ENCODE results near the gene MLST8.

Gene MLST8

DNA sequence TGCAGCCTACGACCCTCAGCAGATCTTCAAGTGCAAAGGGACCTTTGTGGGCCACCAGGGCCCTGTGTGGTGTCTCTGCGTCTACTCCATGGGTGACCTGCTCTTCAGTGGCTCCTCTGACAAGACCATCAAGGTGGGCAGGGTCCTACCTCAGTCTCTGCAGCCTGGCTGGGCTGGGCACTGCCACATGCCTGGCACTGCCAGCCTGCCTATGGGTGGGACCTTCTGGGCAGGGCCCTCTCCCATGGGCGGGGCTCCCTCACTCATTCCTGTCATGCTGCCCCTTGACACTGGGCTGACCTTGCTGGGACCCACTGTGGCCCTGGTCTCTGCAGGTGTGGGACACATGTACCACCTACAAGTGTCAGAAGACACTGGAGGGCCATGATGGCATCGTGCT lies 31.3 kb upstream of the MLST8 start:
- no peak for DNase-seq

DNA sequence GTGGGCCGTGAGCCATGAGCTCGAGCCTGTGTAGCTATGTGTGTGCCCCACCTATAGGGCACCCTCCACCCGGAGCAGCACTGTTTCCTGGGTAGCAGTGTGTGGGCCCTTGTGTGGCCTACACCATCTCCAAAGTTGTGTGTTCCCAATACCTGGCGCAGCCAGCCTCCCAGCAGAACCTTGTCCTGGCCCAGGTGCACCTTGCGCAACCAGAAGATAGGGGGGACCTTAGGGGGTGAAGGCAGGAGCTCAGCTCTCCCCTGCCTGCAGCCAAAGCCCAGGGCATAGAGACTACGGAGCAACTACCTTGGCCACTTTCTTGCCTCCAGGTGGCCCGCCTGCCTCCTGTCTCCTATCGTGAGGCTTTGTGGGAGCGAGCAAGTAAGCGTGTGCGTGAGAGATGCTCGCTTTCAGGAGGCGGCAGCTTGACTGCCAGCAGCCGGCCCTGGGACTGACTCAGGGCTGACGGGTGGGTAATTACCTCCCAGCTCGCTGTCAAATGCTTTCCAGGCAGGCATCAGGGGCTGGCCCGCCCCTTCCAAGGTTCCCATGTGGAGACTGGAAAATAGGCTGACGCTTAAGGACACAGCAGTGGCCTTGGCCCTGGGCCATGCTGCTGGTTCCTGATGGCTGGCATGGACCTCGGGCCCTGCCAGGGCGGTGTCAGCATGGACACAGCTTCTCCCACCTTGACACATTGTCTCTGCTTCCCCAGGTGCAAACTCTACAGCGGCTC lies 30.7 kb upstream of the MLST8 start:
- DNase-seq = no peak

DNA sequence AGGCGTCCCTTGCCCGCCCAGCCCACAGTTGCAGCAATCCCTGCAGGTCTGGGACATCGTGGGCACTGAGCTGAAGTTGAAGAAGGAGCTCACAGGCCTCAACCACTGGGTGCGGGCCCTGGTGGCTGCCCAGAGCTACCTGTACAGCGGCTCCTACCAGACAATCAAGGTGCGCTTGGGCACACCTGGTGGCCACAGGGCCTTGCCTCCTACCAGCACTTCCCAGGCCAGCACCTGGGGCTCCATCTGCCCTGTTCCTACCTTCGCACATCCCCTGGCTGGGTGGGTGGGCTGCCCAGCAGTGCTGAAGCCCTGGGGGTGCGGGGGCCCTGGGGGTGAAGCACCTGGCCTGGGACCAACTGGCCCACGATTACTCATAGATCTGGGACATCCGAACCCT lies 29.8 kb upstream of the MLST8 start:
- no peak for DNase-seq

DNA sequence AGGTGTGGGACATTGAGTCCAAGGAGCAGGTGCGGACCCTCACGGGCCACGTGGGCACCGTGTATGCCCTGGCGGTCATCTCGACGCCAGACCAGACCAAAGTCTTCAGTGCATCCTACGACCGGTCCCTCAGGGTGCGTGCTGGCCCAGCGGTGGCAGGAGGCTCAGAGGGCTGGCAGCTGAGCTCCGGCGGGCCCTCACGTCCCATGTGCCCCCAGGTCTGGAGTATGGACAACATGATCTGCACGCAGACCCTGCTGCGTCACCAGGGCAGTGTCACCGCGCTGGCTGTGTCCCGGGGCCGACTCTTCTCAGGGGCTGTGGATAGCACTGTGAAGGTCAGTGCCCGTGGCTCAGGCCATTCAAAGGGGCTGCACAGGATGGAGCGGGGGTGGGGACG lies 29.2 kb upstream of the MLST8 start:
- DNase-seq = no peak

DNA sequence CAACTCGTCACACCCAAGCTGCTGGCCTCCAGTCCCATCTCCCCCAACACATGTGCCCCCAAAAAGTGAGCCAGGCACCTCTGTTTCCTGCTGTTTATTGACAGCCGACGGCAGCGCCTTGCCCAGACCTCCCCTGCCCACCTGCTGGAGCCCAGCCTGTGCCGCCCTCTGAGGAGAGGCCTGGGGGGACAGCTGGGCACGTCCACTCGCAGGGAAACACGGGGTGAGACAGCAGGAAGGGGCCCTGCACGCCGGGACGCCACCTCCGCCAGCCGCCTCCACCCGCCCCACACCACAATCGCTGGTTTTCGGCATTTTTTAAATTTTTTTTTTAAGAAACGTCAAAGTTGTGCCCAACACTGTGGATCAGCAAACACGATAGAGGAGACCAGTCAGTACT lies 28.2 kb upstream of the MLST8 start:
- no peak for DNase-seq

DNA sequence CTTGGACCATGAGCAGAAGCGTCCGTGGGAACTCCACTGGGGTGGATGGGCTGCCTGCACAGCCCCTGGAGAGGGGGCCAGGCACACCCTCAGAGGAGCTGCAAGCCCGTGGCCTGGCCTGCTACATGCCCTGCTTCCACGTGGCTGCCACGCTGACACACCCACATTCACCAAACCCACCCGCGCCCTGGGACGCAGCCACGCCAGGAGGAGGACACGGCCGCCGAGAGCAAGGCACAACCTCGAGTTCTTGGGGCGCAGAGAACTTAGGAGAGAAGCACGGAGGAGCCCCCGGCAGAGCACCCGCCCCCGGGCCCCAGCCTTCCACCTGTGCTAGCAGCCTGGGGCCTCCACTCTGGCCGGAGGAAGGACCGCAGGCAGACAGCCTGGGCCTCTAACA lies 27.7 kb upstream of the MLST8 start:
- no peak for DNase-seq

DNA sequence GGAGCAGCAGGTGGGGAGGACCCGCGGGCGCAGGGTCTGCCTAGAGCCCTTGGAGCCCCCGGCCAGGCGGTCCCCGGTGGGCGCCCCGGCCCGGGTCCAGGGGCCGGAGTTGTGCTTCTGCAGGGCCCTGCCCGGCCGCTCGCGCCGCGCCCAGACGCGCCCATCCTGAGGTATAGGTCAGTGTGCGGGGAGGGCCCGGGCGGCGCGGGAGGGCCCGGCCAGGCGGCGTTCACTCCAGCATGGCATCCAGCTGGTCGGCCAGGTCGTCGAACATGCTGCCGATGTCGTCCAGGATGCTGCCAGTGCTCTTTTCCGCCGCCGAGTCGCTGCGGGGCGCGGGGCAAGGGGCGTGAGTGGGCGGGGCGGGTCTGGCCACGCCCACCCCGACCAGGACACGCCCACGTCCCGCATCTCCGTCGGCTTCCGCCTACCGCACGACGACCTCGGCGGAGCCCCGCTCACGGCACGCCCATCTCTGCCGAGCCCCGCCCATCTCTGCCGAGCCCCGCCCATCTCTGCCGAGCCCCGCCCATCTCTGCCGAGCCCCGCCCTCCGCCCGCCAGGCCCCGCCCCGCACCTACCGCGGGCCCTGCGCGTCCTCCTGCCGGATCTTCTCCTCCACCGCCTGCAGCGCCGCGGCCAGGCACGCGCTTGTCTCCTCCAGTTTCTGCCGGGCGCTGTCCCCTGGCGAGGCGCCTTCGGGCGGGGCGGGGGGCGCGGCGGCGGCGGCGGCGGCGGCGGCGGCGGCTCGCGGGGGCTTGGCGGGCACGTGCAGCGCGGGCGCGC lies 26.7 kb upstream of the MLST8 start:
- DNase-seq = no peak

DNA sequence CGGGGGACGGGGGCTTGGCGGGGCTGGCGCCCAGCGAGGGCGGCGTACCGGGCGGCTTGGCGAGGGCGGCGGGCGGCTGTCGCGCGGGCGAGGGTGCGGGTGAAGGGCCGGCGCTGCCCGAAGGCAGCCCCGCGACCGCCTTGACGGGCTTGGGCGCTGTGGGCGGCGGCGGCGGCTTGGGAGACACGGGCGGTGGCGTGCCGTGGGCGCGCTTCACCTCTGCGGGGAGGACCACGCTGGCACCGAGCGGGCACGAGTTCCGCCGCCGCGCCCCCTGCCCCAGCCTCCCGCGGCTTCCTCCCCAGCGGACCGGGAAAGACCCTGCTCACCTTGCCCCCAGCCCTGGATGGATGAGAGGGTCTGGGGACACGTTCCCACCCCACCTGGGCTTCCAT lies 26.1 kb upstream of the MLST8 start:
- no peak for DNase-seq

DNA sequence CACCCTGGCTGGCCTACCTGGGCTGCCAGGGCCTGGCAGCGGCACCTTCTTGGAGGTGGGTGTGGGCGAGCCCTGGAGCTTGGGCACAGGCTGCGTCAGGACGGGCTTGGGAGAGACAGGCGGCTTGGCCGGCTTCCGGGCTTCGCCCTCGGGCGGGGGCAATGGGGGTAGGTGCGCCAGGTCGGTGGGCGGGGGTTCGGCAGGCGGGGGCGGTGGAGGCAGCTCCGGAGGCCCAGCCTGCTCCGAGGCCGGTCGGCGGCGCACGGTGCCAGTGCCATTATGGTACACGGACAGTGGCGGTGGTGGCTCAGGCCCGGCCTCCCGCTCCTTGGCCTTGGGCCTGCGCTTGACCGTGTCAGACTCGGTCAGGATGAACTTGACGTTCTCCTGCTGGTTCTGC lies 25.7 kb upstream of the MLST8 start:
- no peak for DNase-seq

DNA sequence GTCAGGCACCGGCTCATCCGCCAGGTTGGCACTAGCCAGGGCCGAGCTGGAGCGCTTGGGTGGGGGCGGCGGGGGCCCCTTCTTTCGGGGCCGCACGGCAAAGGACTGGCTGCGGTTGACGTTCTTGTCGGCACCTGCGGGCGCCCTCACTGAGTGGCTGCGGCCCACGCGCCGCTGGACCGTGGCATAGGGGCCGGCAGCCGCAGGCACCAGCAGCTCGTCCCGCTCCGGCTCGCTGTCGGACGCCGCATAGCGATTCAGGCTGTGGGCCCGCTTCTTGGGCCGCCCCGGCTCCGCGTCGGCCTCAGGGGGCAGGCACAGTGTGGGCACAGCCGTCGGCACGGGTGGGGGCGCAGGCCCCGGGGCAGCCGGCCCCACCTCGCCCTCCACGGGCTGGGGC lies 24.8 kb upstream of the MLST8 start:
- no peak for DNase-seq

DNA sequence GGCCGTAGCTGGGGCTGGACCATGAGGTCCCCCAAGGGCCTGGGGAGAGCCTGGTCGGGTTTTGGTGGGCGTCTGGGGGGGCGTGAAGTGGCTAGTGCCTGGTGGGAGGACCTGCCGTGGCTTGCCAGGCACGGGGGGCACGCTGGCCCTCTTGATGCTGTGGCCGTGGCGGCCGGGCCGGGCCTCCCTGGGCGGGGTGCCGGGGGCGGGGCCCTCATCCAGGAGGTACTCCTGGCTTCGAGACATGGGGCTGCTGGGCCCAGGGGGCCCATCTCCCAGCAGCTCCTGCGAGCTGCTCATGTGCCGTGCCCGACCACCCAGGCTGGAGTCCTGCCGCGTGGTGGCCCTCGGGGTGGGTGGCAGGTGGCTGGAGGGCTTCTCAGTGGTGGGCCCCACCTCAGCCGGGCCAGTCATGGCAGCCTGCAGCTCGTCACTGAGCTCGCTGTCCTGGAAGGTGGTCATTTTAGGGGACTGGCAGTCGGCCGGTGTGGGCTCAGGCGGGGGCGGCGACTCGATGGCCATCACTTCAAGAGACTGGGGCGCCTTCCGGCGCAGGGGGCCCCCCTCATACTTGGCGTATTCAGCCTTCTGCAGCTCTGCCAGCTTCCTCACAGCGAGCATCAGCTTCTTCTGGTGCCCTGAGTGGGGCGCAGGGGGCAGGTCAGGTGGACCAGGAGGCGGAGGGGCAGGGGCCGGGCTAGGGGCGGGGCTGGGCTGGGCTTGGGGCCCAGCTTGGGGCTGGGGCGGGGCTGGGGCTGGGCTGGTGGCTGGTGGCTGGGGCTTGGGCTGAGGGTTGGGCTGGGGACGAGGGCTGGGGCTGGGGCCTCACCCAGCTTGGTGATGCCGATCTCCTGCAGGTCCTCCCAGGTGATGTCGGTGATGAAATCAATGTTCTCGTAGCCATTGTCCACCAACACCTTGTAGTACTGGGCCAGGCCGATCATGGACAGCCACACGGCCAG lies 24.0 kb upstream of the MLST8 start:
- no peak for DNase-seq

DNA sequence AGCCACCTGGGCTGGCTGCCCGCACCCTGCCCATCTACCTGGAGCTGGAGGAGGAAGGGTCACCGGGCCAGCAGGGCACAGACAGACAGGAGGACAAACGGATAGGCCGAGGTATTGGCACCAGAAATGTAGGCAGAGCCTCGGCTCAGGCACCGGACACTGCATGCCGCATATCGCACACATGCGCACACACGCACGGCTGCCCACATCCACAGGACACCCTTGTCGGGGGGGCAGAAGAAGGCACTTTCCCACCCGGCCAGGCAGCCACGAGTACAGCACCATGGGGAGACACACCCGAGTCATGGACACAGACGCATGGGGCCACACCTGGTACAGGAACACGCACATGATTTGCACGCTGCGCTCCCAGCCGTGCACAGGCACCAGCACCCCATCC lies 23.3 kb upstream of the MLST8 start:
- DNase-seq = no peak

DNA sequence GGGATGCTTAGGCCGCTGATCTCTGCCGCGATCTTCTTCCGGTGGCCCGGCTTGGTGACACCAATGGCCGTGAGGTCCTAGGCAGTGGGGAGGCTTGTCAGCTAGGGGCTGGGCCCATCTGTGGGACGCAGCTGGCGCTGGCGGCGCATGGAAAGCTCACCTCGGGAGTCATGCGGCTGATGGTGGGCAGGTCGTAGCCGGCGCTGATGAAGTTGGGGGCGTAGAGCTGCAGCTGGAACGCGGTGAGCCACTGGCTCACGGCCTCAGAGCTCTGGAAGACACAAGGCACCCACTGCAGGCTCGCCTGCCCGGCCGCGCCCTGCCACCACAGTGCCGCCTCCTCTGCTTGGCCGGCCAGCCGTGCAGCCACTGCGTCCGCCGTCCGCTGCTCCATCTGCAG lies 21.6 kb upstream of the MLST8 start:
- no peak for DNase-seq

DNA sequence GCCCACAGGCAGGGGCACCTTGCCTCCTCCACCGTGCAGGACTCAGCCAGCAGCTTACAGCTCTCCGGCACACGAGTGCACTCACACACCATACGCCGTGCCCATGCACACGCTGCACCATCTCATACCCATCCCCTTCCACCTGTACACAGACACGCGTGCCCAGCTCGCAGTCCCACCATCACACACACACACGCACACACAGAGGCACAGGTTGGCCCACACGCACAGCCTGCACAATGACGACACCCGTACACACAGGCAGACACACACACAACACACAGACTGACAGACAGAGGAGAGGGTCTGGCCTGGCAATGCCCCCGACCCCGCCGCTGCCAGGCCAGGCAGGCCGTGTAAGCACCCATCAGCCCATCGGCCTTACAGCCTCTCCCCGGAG lies 20.9 kb upstream of the MLST8 start:
- DNase-seq = no peak

DNA sequence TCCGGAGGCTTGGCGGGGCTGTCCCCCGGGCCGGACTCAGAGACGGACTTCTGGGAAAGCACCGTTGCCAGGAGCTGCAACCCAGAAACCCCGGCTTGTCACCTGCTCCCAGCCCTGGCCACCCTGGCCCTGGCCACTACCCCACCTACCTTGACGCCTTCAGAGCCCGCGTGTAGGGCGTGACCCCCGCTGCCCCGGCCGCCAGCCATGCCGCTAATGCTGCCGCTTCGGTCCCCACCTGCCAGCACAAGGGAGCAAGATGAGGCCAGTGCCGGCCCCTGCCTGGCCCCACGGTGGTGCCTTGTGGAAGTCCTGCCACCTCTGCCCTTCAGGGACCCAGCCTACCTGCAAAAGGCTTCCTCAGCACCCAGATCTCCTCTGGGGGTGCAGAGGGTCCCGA lies 20.3 kb upstream of the MLST8 start:
- no peak for DNase-seq

DNA sequence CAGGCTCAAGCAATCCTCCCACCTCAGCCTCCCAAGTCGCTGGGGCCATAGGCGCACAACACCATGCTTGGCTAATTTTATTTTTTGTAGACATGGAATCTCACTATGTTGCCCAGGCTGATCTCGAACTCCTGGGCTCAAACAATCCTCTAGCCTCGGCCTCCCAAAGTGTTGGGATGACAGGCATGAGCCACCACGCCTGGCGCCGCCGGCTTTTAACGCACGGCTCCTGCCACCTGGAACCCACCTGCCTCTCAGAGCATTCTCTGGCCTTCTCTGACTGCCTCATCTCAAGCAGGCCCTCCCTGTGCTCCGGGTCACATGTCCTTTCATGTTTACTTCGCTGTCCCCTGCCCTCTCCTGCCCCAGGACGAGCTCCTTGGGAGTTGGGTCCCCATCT lies 19.2 kb upstream of the MLST8 start:
- no peak for DNase-seq

DNA sequence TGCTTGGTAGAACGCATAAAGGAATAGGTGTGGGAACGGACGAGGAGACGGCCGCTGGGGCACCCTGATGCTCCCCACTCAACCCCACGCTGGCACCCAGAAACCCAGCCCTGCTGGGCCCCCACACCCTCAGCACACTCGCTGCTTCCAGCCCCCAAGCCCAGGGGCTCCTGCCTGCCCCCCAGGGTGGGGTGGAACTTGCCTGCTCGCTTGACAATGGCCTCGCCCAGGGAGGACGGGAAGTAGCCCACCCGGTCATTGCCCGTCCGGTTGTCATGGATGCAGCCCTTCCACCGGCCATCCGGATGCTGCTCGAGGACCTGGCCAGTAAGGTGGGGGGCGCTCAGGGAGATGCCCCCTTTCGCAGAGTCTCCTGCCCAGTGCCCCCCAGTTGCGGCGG lies 18.7 kb upstream of the MLST8 start:
- DNase-seq = no peak

DNA sequence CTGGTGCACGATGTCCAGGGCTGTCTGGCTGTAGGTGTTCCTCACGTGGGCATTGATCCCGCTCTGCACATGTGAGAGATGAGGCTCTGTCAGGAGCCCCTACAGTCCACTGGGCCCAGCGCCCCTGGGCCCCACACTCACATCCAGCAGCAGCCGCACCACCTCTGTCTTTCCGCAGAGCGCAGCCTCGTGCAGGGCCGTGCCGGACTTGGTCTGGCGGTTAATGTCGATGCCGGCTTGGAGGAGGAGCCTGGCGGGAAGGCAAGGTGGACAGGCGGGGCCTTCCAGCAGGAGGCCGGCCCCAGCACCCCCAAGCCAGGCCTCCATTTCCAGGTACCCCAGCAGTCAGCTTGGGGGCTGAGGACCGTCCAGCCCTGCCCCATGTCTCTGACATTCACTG lies 18.0 kb upstream of the MLST8 start:
- no peak for DNase-seq

DNA sequence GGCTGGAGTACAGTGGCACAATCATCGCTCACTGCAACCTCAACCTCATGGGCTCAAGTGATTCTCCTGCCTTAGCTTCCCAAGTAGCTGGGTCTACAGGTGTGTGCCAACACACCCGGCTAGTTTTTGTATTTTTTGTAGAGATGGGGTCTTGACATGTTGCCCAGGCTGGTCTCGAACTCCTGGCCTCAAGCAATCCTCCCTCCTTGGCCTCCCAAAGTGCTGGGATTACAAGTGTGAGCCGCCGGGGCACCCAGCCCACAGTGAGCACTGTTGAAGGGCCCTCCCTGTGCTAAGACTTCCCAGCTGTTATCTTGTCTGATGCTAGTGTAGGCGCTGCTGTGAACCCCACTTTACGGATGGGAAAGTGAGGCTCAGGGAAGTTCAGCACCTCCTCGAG lies 16.9 kb upstream of the MLST8 start:
- no peak for DNase-seq

DNA sequence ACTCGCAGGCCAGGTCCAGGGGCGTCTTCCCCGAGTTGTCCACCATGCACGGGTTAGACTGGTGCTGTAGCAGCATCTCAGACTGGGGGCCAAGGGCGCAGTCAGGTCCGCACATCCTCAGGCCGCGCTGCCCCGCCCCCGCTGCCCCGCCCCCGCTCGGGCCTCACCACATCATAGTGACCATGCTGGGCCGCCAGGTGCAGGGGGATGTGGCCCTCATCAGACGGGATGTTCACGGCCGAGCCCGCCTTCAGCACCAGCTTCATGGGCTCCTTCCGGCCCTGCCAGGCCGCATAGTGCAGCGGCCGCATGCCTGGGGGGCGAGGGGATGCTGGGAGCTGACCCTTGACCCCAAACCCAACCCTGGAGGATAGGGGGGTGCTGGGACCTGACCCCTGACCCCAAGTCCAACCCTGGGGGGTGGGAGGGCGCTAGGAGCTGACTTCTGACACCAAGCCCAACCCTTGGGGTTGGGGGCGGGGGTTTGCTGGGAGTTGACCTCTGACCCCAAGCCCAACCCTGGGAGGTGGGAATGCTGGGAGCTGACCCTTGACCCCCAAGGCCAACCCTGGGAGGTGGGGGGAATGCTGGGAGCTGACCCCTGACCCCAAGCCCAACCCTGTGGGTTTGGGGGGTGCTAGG lies 15.9 kb upstream of the MLST8 start:
- no peak for DNase-seq

DNA sequence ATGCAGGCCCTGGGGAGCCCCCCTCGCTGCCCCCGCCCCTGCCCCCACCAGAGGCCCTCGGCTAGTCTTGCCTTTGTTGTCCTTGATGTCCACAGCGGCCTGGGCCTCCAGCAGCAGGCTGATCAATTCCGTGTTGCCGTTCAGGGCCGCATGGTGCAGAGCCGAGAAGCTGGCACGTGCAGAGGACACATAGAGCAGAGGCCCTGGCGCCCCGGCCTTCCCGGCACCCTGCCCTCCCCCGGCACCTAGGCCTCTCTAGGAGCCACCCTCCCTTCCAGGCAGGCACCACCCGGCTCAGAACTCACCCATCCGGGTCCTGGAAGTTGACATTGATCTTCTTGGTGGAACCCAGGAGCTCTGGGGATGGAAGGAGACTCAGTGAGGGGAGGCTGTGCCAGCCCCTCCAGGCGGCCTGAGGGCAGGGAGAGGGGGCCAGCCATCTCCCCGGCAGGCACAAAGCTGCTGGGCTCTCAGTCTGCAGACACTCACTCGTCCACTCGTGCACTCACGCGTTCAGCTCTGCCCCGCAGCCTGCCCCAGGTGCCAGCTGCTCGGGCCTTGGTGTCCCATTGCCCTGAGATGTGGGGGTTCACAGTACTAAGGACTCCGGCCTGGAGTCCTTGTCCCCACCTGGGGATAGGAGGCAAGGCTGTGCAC lies 15.1 kb upstream of the MLST8 start:
- no peak for DNase-seq

DNA sequence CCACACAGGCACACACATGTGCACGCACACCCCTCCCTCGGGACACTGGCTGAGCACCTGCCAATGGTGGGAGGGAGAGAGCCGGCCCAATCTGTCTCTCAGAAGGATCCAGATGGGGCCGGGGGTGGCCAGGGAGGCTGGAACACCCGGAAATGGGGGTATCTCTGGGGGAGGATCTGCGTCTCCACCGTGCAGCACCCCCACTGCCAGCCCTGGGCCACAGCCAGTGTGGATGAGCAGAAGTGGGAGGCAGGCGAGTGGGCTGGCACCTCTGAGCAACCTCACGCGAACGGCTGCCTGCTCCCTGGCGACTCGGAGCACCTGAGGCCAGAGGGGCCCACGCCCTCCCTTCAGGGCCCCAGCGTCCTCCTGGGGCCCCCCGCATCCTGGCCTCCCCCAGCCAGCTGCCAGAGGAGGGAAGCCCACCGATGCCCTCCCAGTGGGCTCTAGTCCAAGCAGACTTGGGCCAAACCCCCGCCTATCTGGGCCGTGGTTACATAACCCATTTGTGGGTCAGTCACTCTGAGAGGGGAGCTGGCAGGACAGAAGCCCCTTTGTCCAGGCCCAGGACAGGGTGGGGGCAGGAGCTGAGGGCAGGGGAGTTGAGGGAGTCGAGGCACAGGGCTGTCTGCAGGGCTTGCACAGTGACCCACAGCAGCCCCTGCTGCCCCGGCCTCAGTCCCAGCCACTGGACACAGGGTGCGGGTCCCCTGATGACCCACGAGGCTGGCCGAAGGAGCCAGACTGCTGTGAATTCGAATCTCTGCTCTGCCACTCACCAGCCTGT lies 14.4 kb upstream of the MLST8 start:
- no peak for DNase-seq
